SK-N-SH treated with all-trans-retinoic acid at 6 μM for 48 hours (cell line): ENCODE measurements around the gene DDA1.

ENCODE experiments used
- BACH2 ChIP-seq: fragments of 250-450 bp; sonication (Bioruptor Pico); IDR thresholded peaks from 2 replicates; pipeline ENCODE4 v1.9.0; 2021; ENCODE audit warnings: mild to moderate bottlenecking, borderline replicate concordance
- RARB ChIP-seq: fragments of 250-450 bp; sonication (Bioruptor Pico); IDR thresholded peaks from 2 replicates; pipeline ENCODE4 v1.8.0; 2021; ENCODE audit warnings: mild to moderate bottlenecking, moderate library complexity
- SNAI2 ChIP-seq: fragments of 250-450 bp; sonication (Bioruptor Pico); IDR thresholded peaks from 2 replicates; pipeline ENCODE4 v1.5.0; 2020; ENCODE audit warnings: mild to moderate bottlenecking, moderate library complexity
- TOX ChIP-seq: fragments of 250-450 bp; sonication (Bioruptor Pico); IDR thresholded peaks from 2 replicates; pipeline ENCODE4 v1.8.0; 2021; ENCODE audit warnings: mild to moderate bottlenecking, moderate library complexity, borderline replicate concordance
- TF ChIP-seq, protein P1 (sequence below): fragments of 250-450 bp; sonication (Bioruptor Pico); IDR thresholded peaks from 2 replicates; pipeline ENCODE4 v1.5.0; 2020; ENCODE audit warnings: mild to moderate bottlenecking, moderate library complexity
- TF ChIP-seq, protein P2 (sequence below): fragments of 250-450 bp; sonication (Bioruptor Pico); IDR thresholded peaks from 2 replicates; pipeline ENCODE4 v1.5.1; 2020; ENCODE audit warnings: low read depth, mild to moderate bottlenecking, moderate library complexity

DNA sequence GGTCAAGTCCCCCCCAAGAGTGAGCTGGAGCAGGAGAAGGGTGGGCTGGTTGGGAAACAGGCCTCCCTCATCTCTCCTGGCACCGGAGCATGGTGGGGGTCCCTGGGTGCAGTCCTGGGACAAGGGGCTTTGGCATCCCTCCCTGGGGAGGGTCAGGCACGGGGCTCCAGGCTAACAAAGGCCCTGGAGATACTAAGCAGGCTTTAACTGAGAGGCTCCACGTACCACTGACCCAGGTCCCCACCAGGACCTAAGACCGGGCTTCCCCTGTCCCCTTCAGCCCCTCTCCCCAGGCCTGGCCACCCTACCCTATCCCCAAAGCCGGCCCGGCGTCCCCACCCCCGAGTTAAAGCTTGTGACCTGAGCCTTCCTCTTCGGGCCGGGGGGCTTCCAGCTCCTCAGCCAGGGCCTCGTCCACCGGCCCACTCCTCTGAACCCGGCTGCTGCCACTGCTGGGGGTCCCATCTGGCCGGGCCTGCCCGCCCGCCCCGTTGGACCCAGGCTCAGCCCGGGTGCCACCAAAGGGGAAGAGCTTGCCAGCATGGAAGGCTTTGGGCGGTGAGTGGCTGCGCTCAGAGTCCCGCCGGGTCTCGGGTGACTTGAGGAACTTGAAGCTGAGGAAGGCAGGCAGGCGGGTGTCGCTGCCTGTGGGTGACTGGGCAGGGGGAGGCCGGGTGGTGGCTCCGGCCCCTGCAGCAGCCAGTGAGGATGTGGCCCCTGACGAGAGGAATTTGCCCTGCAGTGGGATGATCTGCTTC, 15.2 kb downstream of the DDA1 start:
- TF ChIP-seq, protein P1, sequence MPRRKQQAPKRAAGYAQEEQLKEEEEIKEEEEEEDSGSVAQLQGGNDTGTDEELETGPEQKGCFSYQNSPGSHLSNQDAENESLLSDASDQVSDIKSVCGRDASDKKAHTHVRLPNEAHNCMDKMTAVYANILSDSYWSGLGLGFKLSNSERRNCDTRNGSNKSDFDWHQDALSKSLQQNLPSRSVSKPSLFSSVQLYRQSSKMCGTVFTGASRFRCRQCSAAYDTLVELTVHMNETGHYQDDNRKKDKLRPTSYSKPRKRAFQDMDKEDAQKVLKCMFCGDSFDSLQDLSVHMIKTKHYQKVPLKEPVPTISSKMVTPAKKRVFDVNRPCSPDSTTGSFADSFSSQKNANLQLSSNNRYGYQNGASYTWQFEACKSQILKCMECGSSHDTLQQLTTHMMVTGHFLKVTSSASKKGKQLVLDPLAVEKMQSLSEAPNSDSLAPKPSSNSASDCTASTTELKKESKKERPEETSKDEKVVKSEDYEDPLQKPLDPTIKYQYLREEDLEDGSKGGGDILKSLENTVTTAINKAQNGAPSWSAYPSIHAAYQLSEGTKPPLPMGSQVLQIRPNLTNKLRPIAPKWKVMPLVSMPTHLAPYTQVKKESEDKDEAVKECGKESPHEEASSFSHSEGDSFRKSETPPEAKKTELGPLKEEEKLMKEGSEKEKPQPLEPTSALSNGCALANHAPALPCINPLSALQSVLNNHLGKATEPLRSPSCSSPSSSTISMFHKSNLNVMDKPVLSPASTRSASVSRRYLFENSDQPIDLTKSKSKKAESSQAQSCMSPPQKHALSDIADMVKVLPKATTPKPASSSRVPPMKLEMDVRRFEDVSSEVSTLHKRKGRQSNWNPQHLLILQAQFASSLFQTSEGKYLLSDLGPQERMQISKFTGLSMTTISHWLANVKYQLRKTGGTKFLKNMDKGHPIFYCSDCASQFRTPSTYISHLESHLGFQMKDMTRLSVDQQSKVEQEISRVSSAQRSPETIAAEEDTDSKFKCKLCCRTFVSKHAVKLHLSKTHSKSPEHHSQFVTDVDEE (CRISPR knock-in tag), result no peak
- no peak for TF ChIP-seq BACH2
- no peak for TF ChIP-seq RARB
- TF ChIP-seq SNAI2 (CRISPR knock-in tag), result no peak
- no peak for TF ChIP-seq TOX (CRISPR knock-in tag)
- TF ChIP-seq, protein P2, sequence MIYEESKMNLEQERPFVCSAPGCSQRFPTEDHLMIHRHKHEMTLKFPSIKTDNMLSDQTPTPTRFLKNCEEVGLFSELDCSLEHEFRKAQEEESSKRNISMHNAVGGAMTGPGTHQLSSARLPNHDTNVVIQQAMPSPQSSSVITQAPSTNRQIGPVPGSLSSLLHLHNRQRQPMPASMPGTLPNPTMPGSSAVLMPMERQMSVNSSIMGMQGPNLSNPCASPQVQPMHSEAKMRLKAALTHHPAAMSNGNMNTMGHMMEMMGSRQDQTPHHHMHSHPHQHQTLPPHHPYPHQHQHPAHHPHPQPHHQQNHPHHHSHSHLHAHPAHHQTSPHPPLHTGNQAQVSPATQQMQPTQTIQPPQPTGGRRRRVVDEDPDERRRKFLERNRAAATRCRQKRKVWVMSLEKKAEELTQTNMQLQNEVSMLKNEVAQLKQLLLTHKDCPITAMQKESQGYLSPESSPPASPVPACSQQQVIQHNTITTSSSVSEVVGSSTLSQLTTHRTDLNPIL (CRISPR knock-in tag), result no peak
